GM19351 (cell line): ENCODE measurements around the gene BCL7C.
"Not testable (repeated sequence)": the region's sequence is repeated elsewhere in the genome, so short reads cannot be mapped to it uniquely, and the experiment has no call there.

ENCODE experiments used
- ATAC-seq: cut with Tn5 transposase; IDR thresholded peaks from one replicate; pipeline ENCODE4 v1.9.1; 2021; ENCODE audit warnings: mild to moderate bottlenecking, moderate library complexity; ENCODE audit not compliant: unreplicated experiment

The BCL7C gene

DNA sequence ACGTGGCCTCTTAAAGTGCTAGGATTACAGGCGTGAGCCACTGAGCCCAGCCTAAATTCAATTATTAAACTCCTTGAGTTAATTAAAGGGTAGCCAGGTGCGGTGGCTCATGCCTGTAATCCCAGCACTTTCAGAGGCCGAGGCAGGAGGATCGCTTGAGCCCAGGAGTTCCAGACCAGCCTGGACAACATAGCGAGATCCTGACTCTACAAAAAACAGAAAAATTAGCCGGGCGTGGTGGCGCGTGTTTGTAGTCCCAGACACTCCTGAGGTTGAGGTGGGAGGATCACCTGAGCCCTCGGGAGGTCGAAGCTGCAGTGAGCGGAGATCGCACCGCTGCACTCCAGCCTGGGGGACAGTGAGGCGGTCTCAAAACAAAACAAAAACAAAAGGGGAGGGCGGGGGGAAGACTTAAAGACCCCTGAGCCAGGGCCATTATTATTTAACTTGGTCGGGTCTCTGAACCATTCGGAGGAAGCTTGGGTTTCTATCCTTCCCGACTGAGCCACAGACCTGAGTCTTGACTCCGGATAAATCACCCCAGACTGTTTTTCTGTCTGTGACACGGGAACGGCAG lies 19.5 kb downstream of the BCL7C start:
- ATAC-seq = no peak

DNA sequence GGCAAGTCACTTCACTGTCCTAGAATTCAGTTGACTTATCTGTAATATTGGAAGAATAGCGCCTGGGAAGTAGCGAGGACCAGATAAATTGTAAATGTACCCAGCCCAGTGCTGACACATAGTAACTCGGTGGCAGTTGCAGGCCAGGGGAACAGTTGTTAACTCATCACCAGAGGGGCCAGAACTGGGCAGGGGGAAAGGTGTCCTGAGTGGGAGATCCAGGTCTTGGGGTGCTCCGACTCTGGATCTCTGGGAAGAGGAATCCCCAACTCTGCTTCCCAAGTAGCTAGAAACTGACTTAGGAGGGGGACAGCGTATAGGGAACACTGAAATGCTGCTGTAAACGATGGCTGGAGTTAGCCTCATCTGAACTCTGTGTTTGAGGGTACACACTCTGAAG lies 23.0 kb downstream of the BCL7C start:
- ATAC-seq = no peak

DNA sequence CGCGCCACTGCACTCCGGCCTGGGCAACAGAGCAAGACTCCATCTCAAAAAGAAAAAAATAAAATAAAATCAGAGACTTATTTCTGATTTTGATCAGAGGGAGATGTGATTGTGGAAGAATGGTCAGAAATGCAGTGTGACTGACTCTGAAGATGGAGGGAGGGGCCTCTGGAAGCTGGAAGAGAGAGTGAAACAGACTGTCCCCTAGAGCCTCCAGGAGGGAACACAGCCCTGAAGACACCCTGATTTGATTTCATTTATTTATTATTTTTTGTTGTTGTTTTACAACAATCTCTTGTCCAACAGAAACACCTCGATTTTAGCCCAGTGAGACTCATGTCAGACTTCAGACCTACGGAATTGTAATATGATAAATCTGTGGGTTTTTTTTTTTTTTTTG lies 26.1 kb downstream of the BCL7C start:
- no peak for ATAC-seq

DNA sequence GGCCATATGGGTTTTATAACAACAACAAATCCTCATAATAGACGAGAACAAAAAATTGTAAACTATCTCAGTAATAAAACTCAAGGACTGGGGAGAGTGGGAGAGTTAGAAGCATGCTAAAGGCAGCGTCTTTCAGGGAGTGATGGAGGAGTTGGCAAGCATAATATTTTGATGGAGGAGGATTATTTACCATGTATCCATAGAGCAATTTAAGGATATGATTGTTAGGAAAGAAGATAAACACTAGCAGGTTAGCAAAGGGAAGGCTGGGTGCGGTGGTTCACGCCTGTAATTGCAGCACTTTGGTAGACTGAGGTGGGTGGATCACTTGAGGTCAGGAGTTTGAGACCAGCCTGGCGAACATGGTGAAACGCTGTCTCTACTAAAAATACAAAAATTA lies 27.8 kb downstream of the BCL7C start:
- no peak for ATAC-seq

DNA sequence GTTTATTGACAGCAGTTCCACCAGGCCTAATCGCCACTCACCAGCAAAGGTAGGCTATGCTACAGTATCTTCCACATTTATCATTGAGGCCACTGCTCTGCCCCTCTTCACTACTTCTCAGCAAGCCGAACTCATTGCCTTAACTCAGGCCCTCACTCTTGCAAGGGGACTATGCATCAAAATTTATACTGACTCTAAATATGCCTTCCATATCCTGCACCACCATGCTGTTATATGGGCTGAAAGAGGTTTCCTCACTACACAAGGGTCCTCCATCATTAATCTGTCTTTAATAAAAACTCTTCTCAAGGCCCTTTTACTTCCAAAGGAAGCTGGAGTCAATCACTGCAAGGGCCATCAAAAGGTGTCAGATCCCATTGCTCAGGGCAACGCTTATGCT lies 30.7 kb downstream of the BCL7C start:
- not testable (repeated sequence) for ATAC-seq

DNA sequence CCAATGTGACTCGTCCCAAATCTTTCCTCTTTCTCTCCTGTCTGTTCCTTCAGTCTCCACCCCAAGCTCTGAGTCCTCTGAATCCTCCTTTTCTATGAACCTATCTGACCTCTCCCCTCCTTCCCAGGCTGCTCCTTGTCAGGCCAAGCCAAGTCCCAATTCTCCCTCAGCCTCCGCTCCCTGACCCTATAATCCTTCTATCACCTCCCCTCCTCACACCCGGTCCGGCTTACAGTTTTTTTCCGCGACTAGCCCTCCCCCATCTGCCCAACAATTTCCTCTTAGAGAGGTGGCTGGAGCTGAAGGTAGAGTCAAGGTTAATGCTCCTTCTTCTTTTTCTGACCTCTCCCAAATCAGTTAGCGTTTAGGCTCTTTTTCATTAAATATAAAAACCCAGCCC lies 33.1 kb downstream of the BCL7C start:
- not testable (repeated sequence) for ATAC-seq

DNA sequence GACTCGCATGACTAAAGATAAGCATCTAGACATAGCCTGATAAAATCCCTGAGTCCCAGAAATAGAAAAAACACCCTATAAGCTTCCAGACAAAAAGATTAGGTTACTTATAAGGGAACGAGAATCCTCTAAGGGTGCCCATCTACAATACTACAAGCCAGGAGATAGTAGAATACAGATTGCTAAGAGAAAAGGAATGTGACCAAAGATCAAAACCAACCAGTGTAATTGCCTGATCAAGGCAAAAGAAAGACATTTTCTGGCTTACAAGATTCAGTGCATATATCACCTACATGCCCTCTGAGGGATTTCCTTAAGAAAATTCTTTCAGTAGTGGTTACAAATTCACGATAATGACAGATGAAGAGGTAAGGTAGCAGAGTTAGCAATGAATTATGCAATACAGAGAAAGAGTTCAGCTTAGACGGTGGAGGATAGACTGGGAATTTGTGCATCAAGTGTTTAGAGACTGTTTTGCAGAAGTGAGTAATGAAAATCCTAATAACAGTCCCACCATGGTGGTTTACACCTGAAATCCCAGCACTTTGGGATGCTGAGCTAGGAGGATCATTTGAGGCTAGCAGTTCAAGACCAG lies 35.0 kb downstream of the BCL7C start:
- no peak for ATAC-seq

DNA sequence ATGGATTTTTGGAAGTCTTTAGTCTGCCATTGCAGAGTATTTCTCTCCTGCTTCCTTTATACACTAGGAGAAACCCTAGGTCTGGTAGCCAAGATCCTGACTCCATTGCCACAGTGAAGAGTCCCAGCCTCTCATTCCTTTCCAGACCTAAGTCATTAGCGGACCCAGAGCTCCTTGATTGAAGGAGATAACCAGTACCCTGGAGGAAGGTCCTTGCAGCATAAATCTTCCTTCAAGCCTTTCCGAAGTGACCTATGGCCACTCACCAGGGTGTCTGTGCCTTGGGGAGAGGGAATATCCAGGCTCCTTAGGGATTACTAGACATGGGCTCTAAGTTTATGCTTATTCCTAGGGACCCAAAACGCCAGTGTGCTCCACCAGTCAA lies 35.8 kb downstream of the BCL7C start:
- ATAC-seq = no peak

DNA sequence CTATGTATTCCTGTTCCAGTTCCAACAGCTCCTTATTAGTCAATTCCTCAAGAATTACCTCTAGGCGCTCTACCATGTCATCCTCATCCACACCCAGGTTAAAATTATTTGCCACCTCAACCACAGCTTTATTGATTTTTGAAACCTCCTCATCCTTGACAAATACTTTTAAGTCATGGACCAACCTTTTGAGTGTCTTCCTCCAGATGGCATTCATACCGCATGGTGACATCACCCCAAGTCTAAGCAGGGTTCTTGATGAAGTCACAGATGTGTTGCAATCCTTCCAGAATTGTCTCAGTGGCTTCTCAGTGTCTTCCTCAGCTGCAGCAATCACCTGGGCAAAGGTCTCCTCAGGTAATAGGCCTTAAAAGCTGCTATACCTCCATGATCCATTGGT lies 40.1 kb downstream of the BCL7C start:
- ATAC-seq = no peak

DNA sequence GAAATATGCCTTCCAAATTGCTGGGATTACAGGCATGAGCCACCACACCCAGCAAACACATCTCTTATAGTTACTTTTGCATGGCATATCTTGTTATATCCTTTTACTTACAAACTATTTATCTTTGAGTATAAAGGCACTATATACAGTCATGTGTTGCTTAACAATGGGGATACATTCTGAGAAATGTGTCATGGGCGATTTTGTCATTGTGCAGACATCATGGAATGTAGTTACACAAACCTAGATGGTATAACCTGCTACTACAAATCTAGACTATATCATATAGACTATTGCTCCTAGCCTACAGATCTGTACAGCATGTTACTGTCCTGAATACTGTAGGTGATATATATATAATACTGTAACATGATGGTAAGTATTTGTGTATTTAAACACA lies 43.6 kb downstream of the BCL7C start:
- no peak for ATAC-seq

DNA sequence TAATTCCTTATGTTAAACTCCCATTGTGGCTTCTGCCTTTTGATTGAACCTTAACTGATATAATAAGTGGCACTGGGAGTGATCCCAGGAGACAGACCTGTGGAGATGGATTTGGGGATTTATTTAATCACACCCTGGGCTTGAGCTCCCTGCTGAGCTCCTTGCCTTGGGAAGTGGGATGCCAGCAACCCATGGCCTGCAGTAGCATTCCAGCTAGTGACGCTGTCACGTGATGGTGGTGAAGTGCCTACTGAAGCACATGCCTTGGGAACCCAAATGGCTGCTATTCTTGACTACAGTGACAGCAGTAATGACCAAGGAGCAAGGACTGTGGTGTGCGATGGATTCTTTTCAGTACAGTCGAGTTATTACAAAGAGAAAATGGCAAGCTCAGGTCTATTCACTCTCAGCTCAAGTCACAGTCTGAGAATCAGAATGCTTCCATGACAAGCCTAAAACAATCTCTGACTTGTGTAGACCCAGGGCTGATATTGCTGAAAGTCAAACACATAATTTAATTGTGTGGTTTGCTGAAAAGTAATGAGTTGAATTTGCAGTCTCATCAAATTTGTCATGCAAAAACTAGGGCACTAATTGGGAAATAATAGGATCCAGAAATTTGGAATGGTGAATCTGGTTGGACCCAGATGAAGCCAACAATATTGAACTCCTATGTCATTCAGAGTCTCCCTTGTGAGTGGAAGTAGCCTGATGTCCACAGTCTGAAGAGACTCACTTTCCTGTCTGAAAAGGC lies 47.1 kb downstream of the BCL7C start:
- ATAC-seq = no peak

DNA sequence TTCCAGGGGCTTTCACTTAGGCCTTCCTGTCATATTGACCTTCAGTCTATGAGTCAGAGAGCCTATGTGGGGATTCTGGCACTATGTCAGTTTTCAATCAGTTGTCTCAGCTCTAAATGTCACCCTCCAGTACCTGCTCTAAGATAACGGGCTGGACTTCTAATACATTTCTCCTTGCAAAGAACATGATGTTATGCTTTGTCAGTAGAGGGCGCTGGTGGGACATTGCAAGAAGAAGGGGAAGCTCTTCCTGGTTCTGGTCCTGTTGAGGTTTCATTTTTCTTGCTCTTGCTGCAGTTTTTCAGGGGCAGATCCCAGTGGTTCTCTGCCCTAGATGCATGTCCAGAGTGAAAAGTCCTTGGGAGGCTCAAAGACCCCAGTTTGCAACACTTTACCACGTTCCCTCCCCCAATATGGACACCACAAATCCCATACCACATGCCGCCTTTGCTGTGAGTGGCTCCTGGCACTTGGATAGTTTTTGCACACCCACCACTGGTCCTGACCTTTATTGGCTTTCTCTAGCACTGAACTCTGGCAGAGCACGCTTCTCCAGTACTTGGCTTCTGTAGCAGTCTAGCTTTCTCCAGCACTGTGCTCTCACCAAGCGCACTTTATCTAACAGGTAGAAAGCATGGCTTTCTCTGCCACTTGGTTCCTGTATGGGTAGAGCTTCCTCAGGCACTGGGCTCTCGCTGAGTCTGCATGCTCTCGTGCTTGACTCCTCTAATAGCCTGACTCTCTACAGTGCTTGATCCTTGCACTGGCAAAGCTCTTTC lies 49.0 kb downstream of the BCL7C start:
- peak; percentile 55 for ATAC-seq

DNA sequence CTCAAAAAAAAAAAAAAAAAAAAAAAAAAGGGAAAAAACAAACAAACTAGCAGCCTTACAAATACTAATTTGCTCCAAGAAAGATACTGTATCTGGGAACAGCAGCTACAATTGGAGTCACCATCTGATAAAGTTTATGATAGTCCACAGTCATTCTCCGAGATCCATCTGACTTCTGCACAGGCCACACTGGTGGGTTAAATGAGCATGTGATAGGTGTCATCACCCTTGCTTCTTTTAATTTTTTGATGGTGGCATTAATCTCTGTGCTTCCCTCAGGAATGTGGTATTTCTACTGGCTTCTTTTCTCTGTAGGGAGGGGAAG lies 49.6 kb downstream of the BCL7C start:
- no peak for ATAC-seq

DNA sequence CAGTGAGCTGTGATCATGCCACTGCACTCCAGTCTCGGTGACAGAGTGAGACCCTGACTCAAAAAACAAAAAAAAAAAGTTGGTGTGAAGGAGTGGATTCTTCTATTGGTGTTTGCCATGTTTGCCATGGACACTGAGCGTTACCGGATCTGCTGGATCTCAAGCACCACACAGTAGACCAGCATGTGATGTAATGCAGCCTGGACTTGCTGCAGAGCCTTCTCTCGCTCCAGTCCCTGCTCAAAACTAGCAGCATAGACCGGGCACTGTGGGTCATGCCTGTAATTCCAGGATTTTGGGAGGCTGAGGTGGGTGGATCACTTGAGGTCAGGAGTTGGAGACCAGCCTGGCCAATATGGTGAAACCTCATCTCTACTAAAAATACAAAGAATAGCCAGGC lies 50.4 kb downstream of the BCL7C start:
- no peak for ATAC-seq

DNA sequence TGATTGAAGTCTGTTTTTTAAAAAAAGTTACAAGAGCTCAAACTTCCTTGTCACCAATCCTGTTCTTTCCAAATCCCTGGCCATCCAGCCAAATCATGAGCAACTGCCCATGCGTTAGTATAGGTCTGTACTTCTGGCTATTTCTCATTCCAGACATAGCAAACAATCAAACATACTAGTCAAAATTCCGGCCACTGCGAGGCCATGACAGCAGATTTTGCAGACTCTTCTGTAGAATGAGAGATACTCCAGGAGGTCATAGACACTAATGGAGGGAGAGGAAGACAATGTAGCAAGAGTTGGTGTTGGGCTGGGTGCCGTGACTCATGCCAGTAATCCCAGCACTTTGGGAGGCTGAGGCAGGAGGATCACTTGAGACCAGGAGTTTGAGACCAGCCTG lies 50.9 kb downstream of the BCL7C start:
- ATAC-seq = no peak

DNA sequence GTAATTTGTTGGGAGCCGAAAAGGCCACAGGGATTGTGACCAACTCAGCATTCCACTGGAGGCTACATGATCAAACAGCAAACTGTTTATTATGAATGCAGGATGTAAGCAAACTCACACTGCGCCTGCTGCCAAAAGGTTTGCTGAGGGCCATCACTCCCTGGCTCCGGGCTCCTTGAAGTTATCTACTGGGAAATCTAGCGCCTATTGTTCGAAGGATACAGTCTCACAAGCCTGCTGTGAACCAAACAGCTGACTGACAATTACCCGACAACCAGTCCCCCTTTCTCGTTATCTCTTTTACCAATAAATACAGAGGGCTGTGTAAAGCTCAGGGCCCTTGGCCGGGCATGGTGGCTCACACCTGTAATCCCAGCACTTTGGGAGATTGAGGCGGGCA lies 52.5 kb downstream of the BCL7C start:
- ATAC-seq = no peak

DNA sequence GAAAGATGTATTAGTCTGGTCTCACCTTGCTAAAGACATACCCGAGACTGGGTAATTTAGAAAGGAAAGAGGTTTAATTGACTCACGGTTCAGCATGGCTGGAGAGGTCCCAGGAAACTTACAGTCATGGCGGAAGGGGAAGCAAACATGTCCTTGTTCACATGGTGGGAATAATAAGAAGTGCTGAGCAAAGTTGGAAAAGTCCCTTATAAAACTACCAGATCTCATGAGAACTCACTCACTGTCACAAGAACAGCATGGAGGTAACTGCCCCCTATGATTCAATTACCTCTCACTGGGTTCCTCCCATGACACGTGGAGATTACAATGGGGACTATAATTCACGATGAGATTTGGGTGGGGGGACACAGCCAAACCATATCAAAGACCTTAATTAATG lies 53.3 kb downstream of the BCL7C start:
- ATAC-seq = no peak

DNA sequence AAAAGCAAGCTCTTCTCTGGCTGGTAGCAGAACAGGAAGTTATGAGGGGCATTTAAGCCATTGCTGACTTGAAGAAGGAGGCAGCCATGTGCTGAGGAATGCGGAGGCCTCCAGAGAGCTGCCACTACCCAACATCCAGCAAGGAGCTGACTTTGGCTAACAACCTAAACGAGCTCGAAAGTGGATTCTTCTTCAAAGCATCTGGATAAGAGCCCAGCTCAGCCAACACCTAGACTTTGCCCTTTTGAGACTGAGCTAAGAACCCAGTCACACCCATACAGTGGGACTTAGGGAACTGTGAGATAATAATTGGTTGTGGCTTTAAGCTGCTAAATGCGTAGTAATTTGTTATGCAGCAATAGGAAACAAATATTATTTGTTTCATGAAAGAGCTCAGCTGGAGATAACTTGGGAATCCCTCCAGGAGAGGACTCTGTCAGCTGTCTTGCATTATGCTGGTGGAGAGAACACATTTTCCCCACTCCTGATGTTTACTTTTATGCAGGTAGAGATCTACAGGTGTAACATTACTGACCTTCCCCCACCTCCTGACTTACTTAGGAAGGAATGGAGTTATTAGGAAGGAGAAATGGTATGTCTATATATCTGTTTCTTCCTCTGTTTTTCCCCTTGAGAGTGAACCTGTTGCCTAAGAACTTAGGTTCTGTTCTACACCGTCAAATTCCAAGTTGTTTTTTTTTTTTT lies 54.2 kb downstream of the BCL7C start:
- ATAC-seq = no peak

DNA sequence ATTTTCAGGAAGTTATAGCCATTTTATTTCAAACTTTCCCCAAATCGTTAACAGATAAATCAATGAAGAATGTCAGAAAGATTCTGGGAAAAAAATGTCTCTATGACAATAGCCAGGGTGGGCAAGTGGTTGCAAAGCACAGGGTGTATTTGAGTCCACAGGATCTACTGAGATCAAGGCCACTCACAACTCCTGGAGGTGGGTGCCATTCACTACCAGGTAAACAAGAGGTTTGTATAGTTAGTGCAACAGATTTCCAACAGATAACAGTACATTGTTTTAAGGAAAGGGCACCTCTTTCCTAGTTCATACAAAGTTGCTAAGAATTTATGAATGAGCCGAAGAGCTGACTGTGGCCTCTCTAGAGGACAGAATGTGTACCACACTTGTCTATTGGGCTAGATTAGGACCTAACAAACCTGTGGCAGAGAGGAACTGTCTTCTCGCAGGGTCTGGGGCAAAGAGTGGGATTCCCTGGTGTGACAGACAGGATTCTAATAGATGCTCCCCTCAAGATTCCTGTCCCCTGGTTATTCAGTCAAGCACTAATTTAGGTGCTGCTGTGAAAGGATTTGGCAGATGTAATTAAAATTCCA lies 54.9 kb downstream of the BCL7C start:
- no peak for ATAC-seq

DNA sequence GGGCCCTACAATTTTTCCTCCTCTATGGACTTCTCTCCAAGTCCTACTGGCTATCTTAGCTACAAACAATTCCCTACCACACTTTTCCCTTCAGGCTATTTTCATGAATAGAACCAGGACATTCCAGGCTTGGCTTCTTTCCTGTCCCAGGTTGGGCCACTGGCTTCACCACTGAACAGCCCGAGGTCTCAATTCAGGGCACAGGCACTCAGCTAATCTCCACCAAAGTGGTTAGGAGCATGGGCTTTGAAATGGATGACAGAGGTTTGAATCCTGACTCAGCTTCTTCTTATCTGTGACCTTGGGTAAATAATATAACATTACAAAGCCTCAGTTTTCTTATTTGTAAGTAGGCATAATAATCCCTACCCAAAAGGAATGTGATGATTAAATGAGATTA lies 56.0 kb downstream of the BCL7C start:
- ATAC-seq = no peak
